GM19099 (cell line): ENCODE data around the gene UPK1B.

Experiments used
- POLR2A ChIP-seq: IDR thresholded peaks from 3 replicates; pipeline ENCODE4 v1.6.1; 2011; ENCODE audit warnings: low read depth; ENCODE audit not compliant: insufficient read length; ENCODE audit errors: extremely low read depth

Gene UPK1B

GRCh38 chr3:119173325-119173724 is at the start of gene UPK1B:
Gene UPK1B, plus strand, starts transcription at chr3:119173598. Its CDS starts 13,144 bp downstream, at chr3:119186742.
- TF ChIP-seq POLR2A: no peak

DNA sequence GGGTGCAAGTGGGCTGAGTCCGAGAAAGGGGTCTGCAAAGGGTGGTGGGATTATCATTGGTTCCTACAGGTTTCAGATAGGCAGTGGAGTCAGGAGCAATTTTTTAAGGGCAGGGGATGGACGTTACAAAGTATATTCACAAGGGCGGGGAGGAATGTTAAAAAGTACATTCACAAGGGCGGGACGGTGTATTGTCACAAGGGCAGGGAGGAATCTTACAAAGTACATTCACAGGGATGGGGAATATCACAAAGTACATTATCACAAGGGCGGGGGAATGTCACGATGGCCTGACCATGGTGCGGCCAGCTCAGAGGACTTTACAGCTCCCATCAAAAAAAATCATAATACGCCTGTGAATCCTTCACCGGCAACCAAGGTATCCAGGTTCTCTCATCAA is 48.1 kb upstream of the UPK1B start:
- TF ChIP-seq POLR2A: no peak

GRCh38 chr3:119125742-119126504 is 47.5 kb upstream of the UPK1B start:
- TF ChIP-seq POLR2A: no peak

- TF ChIP-seq POLR2A: no peak
Measured at GRCh38 chr3:119140466-119140865, 32.9 kb upstream of the UPK1B start.

DNA sequence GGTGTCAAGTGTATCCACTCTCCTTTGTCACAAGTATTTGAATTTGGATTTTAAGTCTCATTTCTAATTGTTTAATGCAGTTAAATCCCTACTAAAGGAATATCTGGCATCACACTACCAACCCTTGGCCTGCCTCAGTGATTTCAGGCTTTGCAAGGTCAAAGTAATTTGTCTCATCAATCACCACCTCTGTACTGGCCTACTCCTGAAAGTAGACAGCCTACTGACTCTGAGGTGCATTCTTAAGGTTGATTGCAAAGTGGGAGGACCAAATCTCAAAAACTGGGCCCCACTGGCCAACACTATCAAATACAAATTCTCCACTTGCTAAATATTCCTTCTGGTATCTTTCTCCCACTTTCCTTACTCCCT is 28.3 kb upstream of the UPK1B start:
- no peak for TF ChIP-seq POLR2A

- no peak for TF ChIP-seq POLR2A
Measured at GRCh38 chr3:119145500-119146167, 27.8 kb upstream of the UPK1B start, which contains the start of gene TEX55. Gene TEX55, plus strand, starts transcription at chr3:119146165. Its CDS starts 25 bp downstream, at chr3:119146190.

GRCh38 chr3:119146578-119147375 is 26.6 kb upstream of the UPK1B start:
- TF ChIP-seq POLR2A: no peak

DNA sequence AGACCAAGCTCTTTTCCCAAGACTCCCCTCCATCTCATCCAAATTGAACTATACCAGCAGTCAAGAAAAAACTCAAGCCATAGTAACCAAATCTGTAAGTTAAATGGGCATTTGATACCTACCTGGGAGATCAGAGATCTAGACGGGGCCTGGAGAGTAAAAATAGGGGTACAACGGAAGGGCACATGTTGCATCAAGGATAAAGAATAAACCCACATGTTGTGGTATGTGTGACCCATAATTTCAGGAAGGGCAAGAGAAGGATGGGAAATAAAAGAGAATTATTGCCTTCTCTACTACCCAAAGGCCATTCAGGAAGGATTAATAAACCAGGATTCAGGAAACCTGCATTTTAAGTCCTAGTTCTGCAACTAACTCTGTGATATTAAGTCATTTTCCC is 25.9 kb upstream of the UPK1B start:
- no peak for TF ChIP-seq POLR2A

DNA sequence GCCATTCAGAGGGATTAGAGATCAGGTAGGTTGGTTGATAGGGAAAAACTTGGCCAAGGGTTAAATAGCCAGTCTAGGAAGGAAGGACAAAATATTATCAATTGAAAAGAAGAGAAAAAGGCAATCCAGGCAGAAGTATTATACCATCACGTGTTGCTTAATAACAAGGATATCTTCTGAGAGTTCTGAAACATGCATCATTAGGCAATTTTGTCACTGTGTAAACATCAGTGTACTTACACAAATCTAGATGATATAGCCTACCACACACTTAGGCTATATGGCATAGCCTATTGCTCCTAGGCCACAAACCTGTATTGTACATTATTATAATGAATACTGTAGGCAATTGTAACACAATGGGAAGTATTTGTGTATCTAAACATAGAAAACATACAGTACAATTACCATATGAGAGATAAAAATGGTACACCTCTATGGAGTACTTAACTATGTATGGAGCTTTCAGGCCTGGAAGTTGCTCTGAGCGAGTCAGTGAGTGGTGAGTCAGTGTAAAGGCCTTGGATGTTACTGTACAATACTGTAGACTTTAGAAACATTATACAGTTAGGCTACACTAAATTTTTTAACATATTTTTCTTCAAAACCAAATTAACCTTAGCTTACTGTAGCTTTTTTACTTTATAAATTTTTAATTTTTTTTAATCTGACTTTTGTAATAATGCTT is 24.8 kb upstream of the UPK1B start:
- no peak for TF ChIP-seq POLR2A

- no peak for TF ChIP-seq POLR2A
Measured at GRCh38 chr3:119149484-119149883, 23.9 kb upstream of the UPK1B start.

DNA sequence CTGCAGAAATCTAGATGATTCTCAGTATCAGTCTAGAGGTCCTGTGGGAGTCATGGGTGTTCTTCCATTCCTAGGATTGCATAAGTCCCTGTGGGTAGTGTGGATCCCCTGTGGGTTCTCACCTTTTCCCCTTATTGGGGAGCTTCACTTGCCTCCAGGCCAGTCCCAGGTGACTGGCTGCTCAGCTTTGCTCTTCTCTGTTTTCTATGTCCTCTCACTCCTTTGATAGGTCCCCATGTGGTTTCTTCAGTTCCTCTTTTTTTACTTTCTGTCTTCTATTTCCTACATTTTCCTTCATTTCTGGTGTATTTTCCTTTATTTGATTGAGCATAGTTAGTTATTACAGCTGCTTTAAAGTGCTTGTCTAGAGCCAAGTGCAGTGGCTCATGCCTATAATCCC is 16.5 kb upstream of the UPK1B start:
- no peak for TF ChIP-seq POLR2A

- TF ChIP-seq POLR2A: no peak
Measured at GRCh38 chr3:119157971-119158370, 15.4 kb upstream of the UPK1B start.

- no peak for TF ChIP-seq POLR2A
Measured at GRCh38 chr3:119160361-119160760, 13.0 kb upstream of the UPK1B start.

DNA sequence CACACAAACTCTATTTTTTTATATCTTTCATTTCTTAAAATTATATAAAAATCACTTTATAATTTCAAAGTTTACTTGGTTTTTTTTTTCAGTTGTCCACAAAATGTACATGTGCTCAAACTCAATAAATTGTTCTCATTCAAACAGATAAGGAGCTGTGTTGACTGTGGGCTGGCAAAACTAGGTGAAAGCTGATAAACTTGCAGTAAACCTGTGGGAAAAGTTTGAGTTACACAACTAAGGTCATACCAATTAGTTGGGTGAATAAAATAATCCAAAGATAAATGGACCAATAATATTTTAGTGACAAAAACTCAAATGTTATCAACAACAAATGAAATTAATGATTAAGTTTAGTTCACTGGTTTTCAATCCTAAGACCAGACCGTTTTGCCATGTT is 12.6 kb upstream of the UPK1B start:
- TF ChIP-seq POLR2A: no peak

- TF ChIP-seq POLR2A: no peak
Measured at GRCh38 chr3:119161240-119161639, 12.2 kb upstream of the UPK1B start.
